Measurements from ENCODE around the gene LPAR1. TPM values are rescaled to one million over a fixed set of nuclear protein-coding genes. Genes with fewer than 3 reads are reported as not detected.

LPAR1 gene
- total RNA-seq, 2 experiments from 2014 or later, result not detected

GRCh38 chr9:111003182-111003581, 35.1 kb downstream of the LPAR1 start:
- Mint-ChIP-seq H3K36me3 (no peaks in the 10 kb centered on the region), H3K4me3 (no peak overlapping the region), H3K27ac (no peak overlapping the region), H3K4me1 (no peaks in the 10 kb centered on the region), H3K27me3 (no peaks in the 10 kb centered on the region), H3K9me3 (ENCODE audit: low read depth) (peaks cover 4% of the 10 kb centered on the region)
- DNase-seq (no peak), ATAC-seq (no peak)
- CTCF ChIA-PET, result no interaction called here

- Mint-ChIP-seq H3K4me1 (no peaks in the 10 kb centered on the region), H3K27me3 (no peaks in the 10 kb centered on the region), H3K4me3 (no peak overlapping the region), H3K9me3 (ENCODE audit: low read depth) (peaks cover 3% of the 10 kb centered on the region), H3K36me3 (no peaks in the 10 kb centered on the region), H3K27ac (no peak overlapping the region)
- ATAC-seq (no peak), DNase-seq (no peak)
- CTCF ChIA-PET, result no interaction called here
Observed at GRCh38 chr9:111001526-111001925, 36.7 kb downstream of the LPAR1 start.

GRCh38 chr9:111000202-111000601, 38.1 kb downstream of the LPAR1 start:
- CTCF ChIA-PET, result no interaction called here
- no peaks in the 10 kb centered on the region for H3K36me3 Mint-ChIP-seq
- no peak overlapping the region for H3K4me3 Mint-ChIP-seq
- DNase-seq, result no peak
- no peak for ATAC-seq
- H3K27me3 Mint-ChIP-seq, result no peaks in the 10 kb centered on the region
- no peaks in the 10 kb centered on the region for H3K4me1 Mint-ChIP-seq
- no peaks in the 10 kb centered on the region for H3K9me3 Mint-ChIP-seq (ENCODE audit: low read depth)
- no peak overlapping the region for H3K27ac Mint-ChIP-seq

GRCh38 chr9:110999379-110999778, 38.9 kb downstream of the LPAR1 start:
- Mint-ChIP-seq H3K4me1 (no peaks in the 10 kb centered on the region), H3K27ac (no peak overlapping the region), H3K4me3 (no peak overlapping the region), H3K36me3 (no peaks in the 10 kb centered on the region), H3K9me3 (ENCODE audit: low read depth) (peaks cover under 1% of the 10 kb centered on the region), H3K27me3 (no peaks in the 10 kb centered on the region)
- no peak for ATAC-seq
- no peak for DNase-seq
- CTCF ChIA-PET, result interaction anchor here (0.5 kb wide), 1 partner anchor 30 kb away, joined by 3 read pairs; no protein-coding TSS in a partner anchor

GRCh38 chr9:110997847-110998246, 40.4 kb downstream of the LPAR1 start:
- ATAC-seq (no peak), DNase-seq (no peak)
- H3K36me3 Mint-ChIP-seq, result no peaks in the 10 kb centered on the region
- peaks cover 2% of the 10 kb centered on the region for H3K9me3 Mint-ChIP-seq (ENCODE audit: low read depth)
- H3K27me3 Mint-ChIP-seq, result no peaks in the 10 kb centered on the region
- H3K27ac Mint-ChIP-seq, result no peak overlapping the region
- no peak overlapping the region for H3K4me3 Mint-ChIP-seq
- H3K4me1 Mint-ChIP-seq, result no peaks in the 10 kb centered on the region
- CTCF ChIA-PET, result no interaction called here

GRCh38 chr9:110996436-110997220, 41.6 kb downstream of the LPAR1 start:
- CTCF ChIA-PET, result no interaction called here
- no peaks in the 10 kb centered on the region for H3K4me1 Mint-ChIP-seq
- H3K4me3 Mint-ChIP-seq, result no peak overlapping the region
- no peaks in the 10 kb centered on the region for H3K36me3 Mint-ChIP-seq
- ATAC-seq (no peak), DNase-seq (no peak)
- peaks cover 2% of the 10 kb centered on the region for H3K9me3 Mint-ChIP-seq (ENCODE audit: low read depth)
- H3K27me3 Mint-ChIP-seq, result no peaks in the 10 kb centered on the region
- H3K27ac Mint-ChIP-seq, result no peak overlapping the region

- Mint-ChIP-seq H3K4me3 (no peak overlapping the region), H3K27me3 (no peaks in the 10 kb centered on the region), H3K4me1 (no peaks in the 10 kb centered on the region), H3K27ac (no peak overlapping the region), H3K9me3 (ENCODE audit: low read depth) (peaks cover 2% of the 10 kb centered on the region), H3K36me3 (no peaks in the 10 kb centered on the region)
- no peak for ATAC-seq
- DNase-seq, result no peak
- CTCF ChIA-PET, result no interaction called here
Observed at GRCh38 chr9:110995420-110996340, 42.6 kb downstream of the LPAR1 start.

- Mint-ChIP-seq H3K36me3 (no peaks in the 10 kb centered on the region), H3K4me3 (no peak overlapping the region), H3K27me3 (no peaks in the 10 kb centered on the region), H3K27ac (no peak overlapping the region), H3K4me1 (no peaks in the 10 kb centered on the region), H3K9me3 (ENCODE audit: low read depth) (peaks cover 2% of the 10 kb centered on the region)
- ATAC-seq (no peak), DNase-seq (no peak)
- CTCF ChIA-PET, result no interaction called here
Observed at GRCh38 chr9:110994771-110995241, 43.5 kb downstream of the LPAR1 start.

GRCh38 chr9:110990481-110990880, 47.8 kb downstream of the LPAR1 start:
- no peak for DNase-seq
- no peak for ATAC-seq
- CTCF ChIA-PET, result no interaction called here
- Mint-ChIP-seq H3K4me3 (no peak overlapping the region), H3K27me3 (no peaks in the 10 kb centered on the region), H3K9me3 (ENCODE audit: low read depth) (peaks cover 2% of the 10 kb centered on the region), H3K36me3 (no peaks in the 10 kb centered on the region), H3K4me1 (no peaks in the 10 kb centered on the region), H3K27ac (no peak overlapping the region)

- Mint-ChIP-seq H3K4me3 (no peak overlapping the region), H3K9me3 (ENCODE audit: low read depth) (no peaks in the 10 kb centered on the region), H3K36me3 (no peaks in the 10 kb centered on the region), H3K27me3 (no peaks in the 10 kb centered on the region), H3K4me1 (no peaks in the 10 kb centered on the region), H3K27ac (no peak overlapping the region)
- CTCF ChIA-PET, result no interaction called here
- DNase-seq (no peak), ATAC-seq (no peak)
Observed at GRCh38 chr9:110986529-110986928, 51.7 kb downstream of the LPAR1 start.

- no peak for ATAC-seq
- H3K27me3 Mint-ChIP-seq, result no peaks in the 10 kb centered on the region
Observed at GRCh38 chr9:110984890-110985437, 53.3 kb downstream of the LPAR1 start.

GRCh38 chr9:110980261-110980660, 58.0 kb downstream of the LPAR1 start:
- CTCF ChIA-PET, result no interaction called here
- Mint-ChIP-seq H3K36me3 (no peaks in the 10 kb centered on the region), H3K9me3 (ENCODE audit: low read depth) (peaks cover 4% of the 10 kb centered on the region), H3K27me3 (no peaks in the 10 kb centered on the region), H3K27ac (no peak overlapping the region), H3K4me3 (no peak overlapping the region), H3K4me1 (no peaks in the 10 kb centered on the region)
- ATAC-seq (no peak), DNase-seq (no peak)

More at GRCh38 chr9:110984890-110985437, 53.3 kb downstream of the LPAR1 start:
- Mint-ChIP-seq H3K4me1 (no peaks in the 10 kb centered on the region), H3K9me3 (ENCODE audit: low read depth) (no peaks in the 10 kb centered on the region), H3K4me3 (no peak overlapping the region), H3K27ac (no peak overlapping the region), H3K36me3 (no peaks in the 10 kb centered on the region)
- CTCF ChIA-PET, result no interaction called here
- no peak for DNase-seq

- no peak for DNase-seq
- H3K27me3 Mint-ChIP-seq, result no peaks in the 10 kb centered on the region
- H3K4me1 Mint-ChIP-seq, result no peaks in the 10 kb centered on the region
- H3K4me3 Mint-ChIP-seq, result no peak overlapping the region
- H3K36me3 Mint-ChIP-seq, result no peaks in the 10 kb centered on the region
- peaks cover 4% of the 10 kb centered on the region for H3K9me3 Mint-ChIP-seq (ENCODE audit: low read depth)
- CTCF ChIA-PET, result no interaction called here
- ATAC-seq, result no peak
- no peak overlapping the region for H3K27ac Mint-ChIP-seq
Observed at GRCh38 chr9:110979636-110980035, 58.6 kb downstream of the LPAR1 start.

Data from activated CD8-positive, alpha-beta memory T cell treated with anti-CD3 and anti-CD28 coated beads, Interleukin-2, amount 10 ng/mL, durations not matched to agents 7 days and 5 days (primary cell).